Measurements from ENCODE around the gene FIGN.

FIGN gene

DNA sequence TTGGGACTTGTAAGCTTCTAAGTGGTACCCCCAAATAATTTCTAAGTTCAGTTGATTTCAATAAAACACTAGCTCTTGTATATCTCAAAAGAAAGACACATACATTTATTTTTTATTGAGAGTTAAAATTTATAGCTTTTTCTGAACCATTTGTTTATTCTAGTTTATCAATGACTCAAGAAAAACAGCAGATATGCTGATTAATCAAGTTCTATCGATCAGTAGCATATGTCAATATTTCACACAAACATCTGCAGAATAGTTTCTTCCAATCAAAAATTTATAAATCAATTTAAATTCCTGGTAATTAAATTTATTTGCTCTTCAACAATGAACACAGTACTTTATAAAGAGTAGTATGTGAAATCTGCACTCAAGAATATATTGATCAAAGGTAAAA is 5.3 kb downstream of the FIGN start:
- Mint-ChIP-seq H3K4me1 (ENCODE audit: low read depth) (peaks cover 1% of the 10 kb centered on the region), H3K27me3 (peaks cover 13% of the 10 kb centered on the region), H3K9me3 (peaks cover 6% of the 10 kb centered on the region), H3K4me3 (no peak overlapping the region), H3K27ac (no peak overlapping the region), H3K36me3 (ENCODE audit: low read depth) (no peaks in the 10 kb centered on the region)
- DNase-seq: no peak

DNA sequence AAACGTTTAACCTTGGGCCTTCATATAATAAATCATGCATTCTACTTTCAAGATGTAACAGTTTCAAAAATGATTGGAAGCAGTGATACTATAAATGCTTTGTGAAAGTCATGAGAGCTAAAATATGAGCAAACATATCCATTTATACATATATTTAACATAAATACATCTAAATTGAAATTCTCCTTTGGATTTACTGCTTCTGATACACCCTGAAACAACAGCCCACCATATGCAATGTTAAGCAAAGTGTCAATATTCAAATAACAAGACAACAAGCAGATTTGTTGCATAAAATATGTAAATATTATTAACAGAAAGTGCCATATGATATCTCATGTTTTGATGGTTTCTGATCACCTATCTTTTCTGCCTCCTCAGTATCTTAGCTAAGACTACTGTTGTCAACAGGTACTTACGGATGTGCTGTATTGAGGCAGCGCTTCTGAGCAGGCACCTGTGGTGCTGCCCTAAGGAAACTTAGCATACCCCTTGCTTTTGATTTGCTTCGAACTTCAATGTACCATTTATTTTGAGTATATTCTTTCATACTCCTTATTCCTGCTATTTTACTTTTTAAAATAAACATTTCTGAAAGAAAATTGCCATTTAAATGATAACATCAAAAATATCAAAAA is 6.1 kb downstream of the FIGN start:
- Mint-ChIP-seq H3K27ac (no peak overlapping the region), H3K36me3 (ENCODE audit: low read depth) (no peaks in the 10 kb centered on the region), H3K9me3 (peaks cover 6% of the 10 kb centered on the region), H3K27me3 (peaks cover 5% of the 10 kb centered on the region), H3K4me1 (ENCODE audit: low read depth) (no peaks in the 10 kb centered on the region), H3K4me3 (no peak overlapping the region)
- DNase-seq: no peak

GRCh38 chr2:163723881-163724280 is 11.9 kb downstream of the FIGN start:
- Mint-ChIP-seq H3K36me3 (ENCODE audit: low read depth) (no peaks in the 10 kb centered on the region), H3K4me3 (no peak overlapping the region), H3K27ac (no peak overlapping the region), H3K4me1 (ENCODE audit: low read depth) (no peaks in the 10 kb centered on the region), H3K9me3 (peaks cover 2% of the 10 kb centered on the region), H3K27me3 (no peaks in the 10 kb centered on the region)
- no peak for DNase-seq

GRCh38 chr2:163723348-163723747 is 12.5 kb downstream of the FIGN start:
- Mint-ChIP-seq H3K4me1 (ENCODE audit: low read depth) (no peaks in the 10 kb centered on the region), H3K27me3 (no peaks in the 10 kb centered on the region), H3K27ac (no peak overlapping the region), H3K9me3 (peaks cover 2% of the 10 kb centered on the region), H3K36me3 (ENCODE audit: low read depth) (no peaks in the 10 kb centered on the region), H3K4me3 (no peak overlapping the region)
- no peak for DNase-seq

- Mint-ChIP-seq H3K36me3 (ENCODE audit: low read depth) (no peaks in the 10 kb centered on the region), H3K27ac (no peak overlapping the region), H3K9me3 (no peaks in the 10 kb centered on the region), H3K27me3 (no peaks in the 10 kb centered on the region), H3K4me1 (ENCODE audit: low read depth) (no peaks in the 10 kb centered on the region), H3K4me3 (no peak overlapping the region)
- DNase-seq: no peak
Observed at GRCh38 chr2:163719331-163719730, 16.5 kb downstream of the FIGN start.

GRCh38 chr2:163717993-163718680 is 17.7 kb downstream of the FIGN start:
- Mint-ChIP-seq H3K9me3 (no peaks in the 10 kb centered on the region), H3K4me1 (ENCODE audit: low read depth) (no peaks in the 10 kb centered on the region), H3K4me3 (no peak overlapping the region), H3K36me3 (ENCODE audit: low read depth) (no peaks in the 10 kb centered on the region), H3K27ac (no peak overlapping the region), H3K27me3 (no peaks in the 10 kb centered on the region)
- DNase-seq: no peak

- no peak overlapping the region for H3K4me3 Mint-ChIP-seq
- DNase-seq: no peak
- H3K36me3 Mint-ChIP-seq (ENCODE audit: low read depth): no peaks in the 10 kb centered on the region
- no peaks in the 10 kb centered on the region for H3K9me3 Mint-ChIP-seq
- H3K4me1 Mint-ChIP-seq (ENCODE audit: low read depth): no peaks in the 10 kb centered on the region
- H3K27me3 Mint-ChIP-seq: no peaks in the 10 kb centered on the region
- no peak overlapping the region for H3K27ac Mint-ChIP-seq
Observed at GRCh38 chr2:163717515-163717914, 18.3 kb downstream of the FIGN start.

GRCh38 chr2:163716101-163716500 is 19.7 kb downstream of the FIGN start:
- Mint-ChIP-seq H3K9me3 (no peaks in the 10 kb centered on the region), H3K27me3 (no peaks in the 10 kb centered on the region), H3K4me1 (ENCODE audit: low read depth) (no peaks in the 10 kb centered on the region), H3K4me3 (no peak overlapping the region), H3K27ac (no peak overlapping the region), H3K36me3 (ENCODE audit: low read depth) (no peaks in the 10 kb centered on the region)
- DNase-seq: no peak

DNA sequence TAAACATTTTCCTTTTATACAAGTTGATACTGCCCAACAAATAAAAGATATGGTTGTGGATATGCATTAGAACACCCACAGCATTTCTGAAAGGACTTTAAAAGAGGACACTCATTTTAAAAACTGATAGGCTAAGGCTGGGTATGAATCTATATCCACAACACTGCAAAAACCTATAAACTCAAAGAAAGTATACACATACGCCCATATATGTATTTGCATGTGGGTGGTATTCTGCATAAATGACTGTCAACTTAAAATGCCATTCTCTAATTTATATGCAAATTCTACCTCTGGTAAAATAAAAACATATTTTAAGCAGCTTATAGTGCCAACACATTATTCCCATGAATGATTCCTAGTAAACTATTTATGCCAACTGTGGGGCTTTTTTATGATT is 20.1 kb downstream of the FIGN start:
- DNase-seq: no peak
- Mint-ChIP-seq H3K9me3 (no peaks in the 10 kb centered on the region), H3K27ac (no peak overlapping the region), H3K36me3 (ENCODE audit: low read depth) (no peaks in the 10 kb centered on the region), H3K4me1 (ENCODE audit: low read depth) (no peaks in the 10 kb centered on the region), H3K4me3 (no peak overlapping the region), H3K27me3 (no peaks in the 10 kb centered on the region)

DNA sequence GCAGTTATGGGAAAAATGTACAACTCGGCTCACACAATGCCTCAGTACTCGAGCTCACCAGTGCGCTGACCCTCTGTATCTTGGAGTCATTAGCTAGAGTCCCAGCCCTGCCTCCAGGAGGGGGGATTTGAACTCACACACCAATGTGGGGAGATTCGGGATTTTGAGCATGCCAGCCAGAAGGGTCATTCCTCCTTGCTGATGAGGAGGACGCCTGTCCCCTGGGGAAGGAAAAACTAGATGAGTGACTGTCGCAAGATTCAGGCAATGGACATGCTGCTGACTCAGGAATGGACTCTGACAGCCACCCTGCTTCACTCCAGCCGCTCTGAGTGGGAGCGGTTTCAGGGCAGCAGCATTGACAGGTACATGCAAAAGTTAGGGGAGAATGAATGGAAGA is 20.6 kb downstream of the FIGN start:
- no peaks in the 10 kb centered on the region for H3K36me3 Mint-ChIP-seq (ENCODE audit: low read depth)

DNA sequence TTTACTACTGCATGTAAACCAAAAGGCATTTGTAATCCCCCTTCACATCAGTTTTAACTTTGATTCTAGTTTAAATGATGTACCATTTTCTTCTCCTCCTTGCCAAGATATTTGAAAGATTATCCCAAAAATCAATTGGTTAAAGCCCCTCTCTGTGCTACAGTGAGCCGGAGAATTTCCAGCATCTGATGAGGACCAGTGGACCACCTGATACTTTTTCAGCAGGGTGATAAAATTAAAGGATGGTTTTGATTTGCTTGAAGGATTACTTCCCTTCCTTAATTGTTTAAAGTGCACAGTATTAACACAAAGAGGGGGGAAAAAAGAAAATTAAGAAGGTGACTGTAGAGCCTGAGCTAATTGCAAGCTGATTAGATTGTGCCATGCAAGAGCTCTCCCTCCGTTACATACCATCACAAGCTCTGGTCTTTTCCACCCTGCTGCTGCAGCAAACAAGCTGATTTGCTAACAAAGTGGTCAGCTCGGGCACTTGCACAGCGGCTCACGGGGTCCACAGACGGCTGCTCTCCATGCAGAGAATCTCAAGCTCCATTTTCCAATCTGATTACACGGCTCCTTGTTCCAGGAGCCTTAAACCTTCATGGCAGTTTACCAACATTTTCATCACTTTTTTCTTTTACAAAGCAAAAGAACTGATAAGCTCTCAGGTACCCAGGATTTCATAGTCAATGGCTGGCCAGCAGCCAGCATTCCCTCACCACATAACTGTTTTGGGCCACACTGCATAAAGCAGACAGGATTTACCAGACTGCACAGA is 22.1 kb downstream of the FIGN start:
- DNase-seq: no peak
- Mint-ChIP-seq H3K9me3 (no peaks in the 10 kb centered on the region), H3K36me3 (ENCODE audit: low read depth) (no peaks in the 10 kb centered on the region), H3K4me1 (ENCODE audit: low read depth) (no peaks in the 10 kb centered on the region), H3K4me3 (no peak overlapping the region), H3K27ac (no peak overlapping the region), H3K27me3 (no peaks in the 10 kb centered on the region)

More for the DNA sequence above, 20.6 kb downstream of the FIGN start:
- no peaks in the 10 kb centered on the region for H3K27me3 Mint-ChIP-seq
- H3K9me3 Mint-ChIP-seq: no peaks in the 10 kb centered on the region
- H3K4me3 Mint-ChIP-seq: no peak overlapping the region
- no peak overlapping the region for H3K27ac Mint-ChIP-seq
- no peak for DNase-seq
- no peaks in the 10 kb centered on the region for H3K4me1 Mint-ChIP-seq (ENCODE audit: low read depth)

GRCh38 chr2:163711699-163712098 is 24.1 kb downstream of the FIGN start:
- Mint-ChIP-seq H3K27ac (no peak overlapping the region), H3K36me3 (ENCODE audit: low read depth) (no peaks in the 10 kb centered on the region), H3K4me1 (ENCODE audit: low read depth) (no peaks in the 10 kb centered on the region), H3K9me3 (no peaks in the 10 kb centered on the region), H3K27me3 (no peaks in the 10 kb centered on the region), H3K4me3 (no peak overlapping the region)
- DNase-seq: no peak

DNA sequence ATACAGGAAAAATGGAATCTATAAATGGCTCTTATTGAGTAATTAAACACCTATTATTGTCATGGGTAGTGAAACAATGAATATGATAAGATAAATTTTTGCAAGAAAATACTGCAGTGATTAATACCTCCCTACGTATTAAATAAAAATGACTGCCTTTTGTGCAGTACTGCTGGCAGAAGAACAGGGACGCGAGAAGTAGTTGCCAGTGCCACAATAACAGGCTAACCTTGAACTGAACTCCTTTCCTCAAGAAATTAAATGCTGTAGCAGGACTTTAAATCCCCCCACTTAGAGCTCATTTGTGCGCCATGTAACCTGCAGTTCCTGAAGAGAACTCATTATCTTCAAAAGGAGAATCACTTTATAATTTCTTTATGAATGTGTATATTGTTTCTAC is 24.6 kb downstream of the FIGN start:
- DNase-seq: no peak
- Mint-ChIP-seq H3K36me3 (ENCODE audit: low read depth) (no peaks in the 10 kb centered on the region), H3K4me1 (ENCODE audit: low read depth) (no peaks in the 10 kb centered on the region), H3K9me3 (no peaks in the 10 kb centered on the region), H3K4me3 (no peak overlapping the region), H3K27me3 (no peaks in the 10 kb centered on the region), H3K27ac (no peak overlapping the region)

- H3K4me1 Mint-ChIP-seq (ENCODE audit: low read depth): no peaks in the 10 kb centered on the region
- H3K9me3 Mint-ChIP-seq: no peaks in the 10 kb centered on the region
- no peaks in the 10 kb centered on the region for H3K36me3 Mint-ChIP-seq (ENCODE audit: low read depth)
- H3K4me3 Mint-ChIP-seq: no peak overlapping the region
- H3K27ac Mint-ChIP-seq: no peak overlapping the region
- no peaks in the 10 kb centered on the region for H3K27me3 Mint-ChIP-seq
- DNase-seq: no peak
Observed at GRCh38 chr2:163709270-163709669, 26.5 kb downstream of the FIGN start.

DNA sequence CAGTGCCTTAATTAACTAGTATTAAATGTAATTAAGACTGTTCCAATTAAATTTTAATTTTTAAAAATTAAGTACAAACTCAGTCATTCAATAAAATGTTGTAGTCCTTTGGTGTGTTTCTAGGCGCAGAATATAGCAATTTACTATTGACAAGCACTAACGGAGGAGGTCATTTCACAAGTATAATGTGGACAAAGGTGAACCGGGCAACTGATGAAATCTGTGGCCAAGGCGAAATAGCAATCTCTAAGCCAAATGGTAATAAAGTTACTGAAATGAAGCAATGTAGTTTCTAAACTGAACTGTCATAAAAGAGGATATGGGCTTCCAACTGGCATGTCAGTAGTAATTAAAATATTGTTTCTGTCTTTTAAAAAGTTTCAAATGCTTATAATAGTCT is 27.5 kb downstream of the FIGN start:
- Mint-ChIP-seq H3K9me3 (no peaks in the 10 kb centered on the region), H3K4me1 (ENCODE audit: low read depth) (no peaks in the 10 kb centered on the region), H3K27me3 (no peaks in the 10 kb centered on the region), H3K27ac (no peak overlapping the region), H3K36me3 (ENCODE audit: low read depth) (no peaks in the 10 kb centered on the region), H3K4me3 (no peak overlapping the region)
- DNase-seq: no peak

Data from activated T-cell treated with anti-CD3 and anti-CD28 coated beads, Interleukin-2, amount 50 U/mL, for 24 hours (primary cell).